GM12878 (cell line): ENCODE results near the gene CGREF1. TPM values are rescaled to one million over a fixed set of nuclear protein-coding genes. Genes with fewer than 3 reads are reported as not detected.
A peak's percentile ranks its signal among the peaks of the same experiment; 100 is the strongest.

Experiments used
- ATAC-seq: fragments of 200-7000 bp; cut with Tn5 transposase; 3 replicates; pipeline ENCODE4 v1.9.1; 2020; ENCODE audit warnings: mild to moderate bottlenecking, moderate library complexity
- BruUV-seq: library from RNA; stranded (reverse); fragments of 400-500 nt; replicated peaks from 2 replicates; lab custom pipeline; 2021; lab: Mats Ljungman, UMichigan
- CTCF ChIA-PET: fragments of 300-600 bp; sonication (Branson Sonifier 250); formaldehyde crosslinking; extraction: SDS; loops from one replicate; lab custom pipeline; 2021; ENCODE audit warnings: inconsistent platforms; lab: Yijun Ruan, JAX
- POLR2A ChIA-PET: fragments of 350-600 bp; formaldehyde crosslinking; extraction: SDS; loops from one replicate; lab custom pipeline; 2021; ENCODE audit warnings: inconsistent platforms; lab: Charles Lee
- RAD21 ChIA-PET: fragments of 300-600 bp; sonication (Branson Sonifier 250); formaldehyde crosslinking; loops from one replicate; lab custom pipeline; 2023; ENCODE audit warnings: antibody characterized with exemption; ENCODE audit not compliant: unreplicated experiment; lab: Charles Lee
- SMC1A ChIA-PET: fragments of 300-600 bp; sonication (Branson Sonifier 250); formaldehyde crosslinking; loops from one replicate; lab custom pipeline; 2023; ENCODE audit not compliant: unreplicated experiment, uncharacterized antibody; lab: Charles Lee
- DNase-seq: peaks from one replicate; pipeline ENCODE4 v3.0.0-alpha.2; 2011; ENCODE audit warnings: low read depth, low spot score
- FAIRE-seq: peaks from 3 replicates; lab custom pipeline; 2011; peaks lifted over from hg19 to GRCh38; lab: Jason Lieb, UNC
- H2AFZ ChIP-seq: 2 replicates; pipeline ENCODE4 v1.6.0; 2011; ENCODE audit warnings: low read depth, low read length, control low read depth; ENCODE audit not compliant: control insufficient read depth
- H3K27ac ChIP-seq: 2 replicates; pipeline ENCODE4 v1.5.1; 2011; ENCODE audit warnings: control low read depth; ENCODE audit not compliant: control insufficient read depth, insufficient read depth
- H3K27me3 ChIP-seq, 2 experiments: replicated peaks in 1 of 2; 2 replicates each; pipeline versions ENCODE4 v1.6.0 to v1.6.1; 2011; ENCODE audit warnings: low read length in 1 of 2; ENCODE audit not compliant: control insufficient read depth in 2 of 2, insufficient read depth in 2 of 2
- H3K36me3 ChIP-seq, 2 experiments: 2 replicates each; pipeline ENCODE4 v1.5.1; 2011; ENCODE audit warnings: low read length in 1 of 2; ENCODE audit not compliant: control insufficient read depth in 2 of 2, insufficient read depth in 2 of 2
- H3K4me1 ChIP-seq: 2 replicates; pipeline ENCODE4 v1.6.1; 2011; ENCODE audit warnings: mild to moderate bottlenecking, low read length, moderate library complexity, mixed read lengths; ENCODE audit not compliant: control insufficient read depth, insufficient read depth
- H3K4me2 ChIP-seq: 2 replicates; pipeline ENCODE4 v1.6.0; 2011; ENCODE audit warnings: control low read depth; ENCODE audit not compliant: control insufficient read depth, insufficient read depth
- H3K4me3 ChIP-seq: fragments of 200-600 bp; sonication (generic); 2 replicates; pipeline ENCODE4 v1.5.1; 2016
- H3K79me2 ChIP-seq: 2 replicates; pipeline ENCODE4 v1.6.0; 2011; ENCODE audit warnings: low read length; ENCODE audit not compliant: control insufficient read depth, insufficient read depth
- H3K9ac ChIP-seq: 2 replicates; pipeline ENCODE4 v1.8.0; 2011; ENCODE audit warnings: low read length, control low read depth, mixed read lengths; ENCODE audit not compliant: control insufficient read depth, insufficient read depth
- H3K9me3 ChIP-seq: replicated peaks from 3 replicates; pipeline ENCODE4 v1.5.1; 2011; ENCODE audit warnings: mild to moderate bottlenecking, low read length; ENCODE audit not compliant: control insufficient read depth, insufficient read depth
- H4K20me1 ChIP-seq: 2 replicates; pipeline ENCODE4 v1.6.0; 2011; ENCODE audit not compliant: control insufficient read depth, insufficient read depth
- EED ChIP-seq: sonication (generic); IDR thresholded peaks from 2 replicates; pipeline ENCODE4 v1.6.1; 2016; ENCODE audit warnings: antibody characterized with exemption, low read depth
- GATAD2B ChIP-seq: fragments of 450-650 bp; conservative IDR thresholded peaks from 2 replicates; pipeline ENCODE4 v1.6.1; 2017; ENCODE audit warnings: low read depth, mild to moderate bottlenecking, moderate library complexity
- MEF2A ChIP-seq: IDR thresholded peaks from 2 replicates; pipeline ENCODE4 v1.6.1; 2011; ENCODE audit warnings: low read depth, mild to moderate bottlenecking, low read length, moderate library complexity; ENCODE audit not compliant: insufficient read depth
- NBN ChIP-seq: fragments of 450-650 bp; IDR thresholded peaks from 2 replicates; pipeline ENCODE4 v1.6.1; 2016
- NR2C2 ChIP-seq: IDR thresholded peaks from 2 replicates; pipeline ENCODE4 v1.6.1; 2011; ENCODE audit warnings: borderline replicate concordance, low read depth; ENCODE audit not compliant: control insufficient read depth, insufficient read length
- PRDM15 ChIP-seq: fragments of 450-650 bp; formaldehyde crosslinking; IDR thresholded peaks from 2 replicates; pipeline ENCODE4 v1.4.0; 2020; ENCODE audit warnings: mild to moderate bottlenecking, moderate library complexity
- SMAD1 ChIP-seq: fragments of 450-650 bp; IDR thresholded peaks from 2 replicates; pipeline ENCODE4 v1.6.1; 2018; ENCODE audit warnings: mild to moderate bottlenecking, low read depth; ENCODE audit not compliant: partially characterized antibody
- ZNF217 ChIP-seq: fragments of 450-650 bp; IDR thresholded peaks from 2 replicates; pipeline ENCODE4 v1.6.1; 2017; ENCODE audit warnings: antibody characterized with exemption, mild to moderate bottlenecking
- ZNF24 ChIP-seq: fragments of 450-650 bp; IDR thresholded peaks from 2 replicates; pipeline ENCODE4 v1.6.1; 2017; ENCODE audit warnings: antibody characterized with exemption, mild to moderate bottlenecking
- ZSCAN29 ChIP-seq: fragments of 450-650 bp; IDR thresholded peaks from 2 replicates; pipeline ENCODE4 v1.6.1; 2017; ENCODE audit warnings: mild to moderate bottlenecking, moderate library complexity
- WGBS: methylation state at CpG from one replicate; pipeline ENCODE4 v1.1.6; 2016; ENCODE audit warnings: low lambda C conversion rate; ENCODE audit not compliant: insufficient replicate concordance, insufficient coverage; ENCODE audit errors: missing lambda C conversion rate; 5-methylcytosine and 5-hydroxymethylcytosine counted together
- in situ Hi-C: fragments of 300-500 bp; cut with MboI; formaldehyde crosslinking; loops from 9 replicates; pipeline ENCODE4 v1.14.3; 2018; ENCODE audit warnings: mixed read lengths
- intact Hi-C: fragments of 100-400 bp; cut with micrococcal nuclease; formaldehyde crosslinking; loops from one replicate; pipeline ENCODE4 v1.14.2; 2022; ENCODE audit not compliant: unreplicated experiment
- polyA plus RNA-seq, 11 experiments: library from polyadenylated mRNA; depleted of rRNA in 4 of 11; unstranded in 6 of 11; stranded (reverse) in 5 of 11; fragments of >200 nt; fragmentation: Nextera tagmentation in 4 of 11; fragmentation: Illumina TruSeq in 1 of 11; extraction: Ambion mirVana in 4 of 11; extraction: Trizol in 1 of 11; gene quantifications; 1 replicate in 1 of 11; 2 replicates in 10 of 11; pipeline versions ENCODE4 v1.2.1 to v1.2.3, GENCODE V29; 2011 to 2016; ENCODE audit warnings: inconsistent platforms in 2 of 11, missing spikeins in 2 of 11, low read depth in 1 of 11
- total RNA-seq, 4 experiments: library from RNA; depleted of rRNA in 3 of 4; stranded (reverse); fragments of >200 nt in 3 of 4; fragmentation: Illumina TruSeq in 1 of 4; extraction: Trizol in 1 of 4; gene quantifications; 2 replicates each; pipeline versions ENCODE4 v1.2.1 to v1.2.3, GENCODE V29; 2013 to 2021

The CGREF1 gene
- total and polyA plus RNA-seq, 10 of the 15 experiments (the other 5 are each of a cell fraction or from before 2014, with no cell fraction given): 0.06 to 0.21 TPM; not detected in 8

DNA sequence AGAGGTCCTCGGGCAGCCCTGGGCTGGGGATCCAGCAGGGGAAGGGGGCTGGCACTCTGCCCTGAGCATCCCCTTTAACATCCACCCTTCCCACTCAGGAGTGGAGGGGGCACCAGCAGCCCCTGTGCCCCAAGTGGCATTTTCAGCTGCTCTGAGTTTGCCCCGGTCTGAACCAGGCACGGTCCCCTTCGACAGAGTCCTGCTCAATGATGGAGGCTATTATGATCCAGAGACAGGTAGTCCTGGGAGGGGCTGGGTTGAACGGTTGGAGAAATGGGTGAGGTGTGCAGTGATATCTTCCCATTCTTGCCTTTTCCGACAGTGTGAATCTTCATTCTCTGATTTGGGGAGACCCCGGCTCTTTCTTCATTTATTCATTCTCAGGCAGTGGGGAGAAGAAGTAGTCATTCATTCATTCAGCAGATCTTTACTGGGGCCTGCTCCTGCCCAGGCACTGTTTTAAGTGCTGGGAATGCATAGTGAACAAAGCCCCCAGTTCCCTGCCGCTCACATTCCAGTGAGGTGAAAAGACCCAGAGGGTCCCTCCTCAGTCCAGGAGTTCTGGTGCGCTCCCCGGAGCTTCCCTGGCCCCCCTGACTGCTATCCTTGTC is 33.8 kb downstream of the CGREF1 start:
- FAIRE-seq (no peak), DNase-seq (no peak)
- Histone ChIP-seq H3K27me3 (no peaks in the 10 kb centered on the region), H3K9ac (peak overlapping the region; percentile 77), H3K79me2 (no peaks in the 10 kb centered on the region), H3K9me3 (no peaks in the 10 kb centered on the region), H3K4me3 (peak overlapping the region; percentile 85), H3K4me1 (peaks cover 25% of the 10 kb centered on the region), H3K27ac (peak overlapping the region; percentile 67; the same call in 1 of the 2 replicates), H3K36me3 (no peaks in the 10 kb centered on the region)
- intact Hi-C loops: no loop called here
- in situ Hi-C loops: loop anchor here (10.0 kb wide), 1 partner anchor 120 kb away; no protein-coding TSS in a partner anchor
- ChIA-PET POLR2A (interaction anchor here (1.1 to 4.7 kb wide), 4 partner anchors 12 to 123 kb away, joined by 3 to 43 read pairs (median 8); partner anchors contain the start of genes AGBL5 and OST4), RAD21 (interaction anchor here (0.9 to 2.5 kb wide), 7 partner anchors 34 to 123 kb away, joined by 3 to 11 read pairs (median 5); partner anchors contain the start of gene AGBL5), SMC1A (interaction anchor here (1.2 to 2.1 kb wide), 5 partner anchors 11 to 123 kb away, joined by 3 to 7 read pairs (median 6); partner anchors contain the start of gene AGBL5), CTCF (interaction anchor here (0.5 to 8.6 kb wide), 10 partner anchors 11 to 195 kb away, joined by 3 to 85 read pairs (median 4); partner anchors contain the start of gene OST4)
- TF ChIP-seq SMAD1 (no peak), ZNF24 (peak; percentile 80), ZSCAN29 (no peak)
- TF ChIP-seq, all 136 proteins: peak for 1
- WGBS: 84% methylated on average over 10 of the region's 10 CpGs
- H3K4me2 ChIP-seq: peak overlapping the region; percentile 99
- peak overlapping the region; percentile 88 for H2AFZ ChIP-seq
- H4K20me1 ChIP-seq: no peaks in the 10 kb centered on the region
- ATAC-seq: no peak
- BruUV-seq: no TSS peak

DNA sequence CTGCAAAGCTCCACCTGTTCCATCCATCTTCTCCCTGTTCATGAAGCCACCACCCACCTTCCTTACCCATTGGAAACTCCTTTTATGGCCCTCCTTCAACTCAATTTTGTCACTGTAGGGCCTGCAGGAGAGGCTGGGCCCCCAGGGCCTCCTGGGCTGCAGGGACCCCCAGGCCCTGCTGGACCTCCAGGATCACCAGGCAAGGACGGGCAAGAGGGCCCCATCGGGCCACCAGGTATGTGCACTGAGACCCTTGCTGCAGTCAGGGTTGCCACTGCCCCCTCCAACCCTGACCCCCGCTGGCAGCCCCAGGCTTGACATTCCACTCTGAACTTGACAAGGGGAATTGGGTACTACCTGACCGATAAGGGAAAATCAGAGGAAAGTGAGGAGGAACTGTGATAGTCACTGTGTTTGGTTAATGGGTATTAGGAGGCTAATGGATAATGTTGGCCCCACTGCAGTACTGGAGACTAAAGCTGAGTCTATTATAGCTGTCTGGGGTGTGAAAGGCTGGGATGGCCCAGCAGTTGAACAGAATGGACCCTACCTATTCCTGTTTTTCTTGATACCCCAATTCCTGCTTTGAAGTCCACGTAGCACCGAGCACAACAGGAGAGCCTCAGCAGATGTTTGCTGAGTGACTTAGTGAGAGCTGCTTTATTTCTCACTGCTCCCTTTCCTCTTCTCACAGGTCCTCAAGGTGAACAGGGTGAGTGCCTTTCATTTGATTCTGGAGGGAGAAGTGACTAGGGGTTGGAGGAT is 34.4 kb downstream of the CGREF1 start:
- DNase-seq (no peak), FAIRE-seq (no peak), ATAC-seq (no peak)
- POLR2A ChIA-PET: interaction anchor here (1.1 to 4.9 kb wide), 4 partner anchors 12 to 50 kb away, joined by 5 to 43 read pairs (median 20); partner anchors contain the start of genes AGBL5 and OST4
- Histone ChIP-seq H3K4me3 (no peak overlapping the region), H4K20me1 (no peaks in the 10 kb centered on the region), H3K9me3 (no peaks in the 10 kb centered on the region), H3K9ac (no peak overlapping the region), H2AFZ (no peak overlapping the region), H3K27ac (no peak overlapping the region), H3K4me2 (no peak overlapping the region), H3K36me3 (no peaks in the 10 kb centered on the region), H3K79me2 (no peaks in the 10 kb centered on the region), H3K4me1 (peaks cover 25% of the 10 kb centered on the region), H3K27me3 (no peaks in the 10 kb centered on the region)
- SMC1A ChIA-PET: interaction anchor here (1.2 to 3.6 kb wide), 6 partner anchors 10 to 123 kb away, joined by 3 to 19 read pairs (median 6); partner anchors contain the start of gene AGBL5
- RAD21 ChIA-PET: interaction anchor here (1.5 to 1.8 kb wide), 2 partner anchors 122 to 123 kb away, joined by 5 to 11 read pairs; no protein-coding TSS in a partner anchor
- in situ Hi-C loops (loop anchor here (10.0 kb wide), 1 partner anchor 120 kb away; no protein-coding TSS in a partner anchor), intact Hi-C loops (no loop called here)
- no TSS peak for BruUV-seq
- WGBS: 77% methylated on average over 6 of the region's 6 CpGs
- CTCF ChIA-PET: interaction anchor here (0.9 to 8.6 kb wide), 8 partner anchors 11 to 218 kb away, joined by 3 to 85 read pairs (median 9); partner anchors contain the start of gene AGBL5
- TF ChIP-seq GATAD2B: no peak
- TF ChIP-seq ZNF217: no peak
- no peak for TF ChIP-seq NR2C2
- TF ChIP-seq PRDM15 (CRISPR knock-in tag): no peak
- no peak for TF ChIP-seq MEF2A
- no peak for TF ChIP-seq EED
- TF ChIP-seq NBN: no peak
